Activated CD4-positive, alpha-beta T cell treated with anti-CD3 and anti-CD28 coated beads for 48 hours (primary cell): ENCODE results near the gene RPS14.

Experiments used
- DNase-seq: peaks from one replicate; pipeline ENCODE4 v3.0.0-alpha.2; 2020

The RPS14 gene

DNA sequence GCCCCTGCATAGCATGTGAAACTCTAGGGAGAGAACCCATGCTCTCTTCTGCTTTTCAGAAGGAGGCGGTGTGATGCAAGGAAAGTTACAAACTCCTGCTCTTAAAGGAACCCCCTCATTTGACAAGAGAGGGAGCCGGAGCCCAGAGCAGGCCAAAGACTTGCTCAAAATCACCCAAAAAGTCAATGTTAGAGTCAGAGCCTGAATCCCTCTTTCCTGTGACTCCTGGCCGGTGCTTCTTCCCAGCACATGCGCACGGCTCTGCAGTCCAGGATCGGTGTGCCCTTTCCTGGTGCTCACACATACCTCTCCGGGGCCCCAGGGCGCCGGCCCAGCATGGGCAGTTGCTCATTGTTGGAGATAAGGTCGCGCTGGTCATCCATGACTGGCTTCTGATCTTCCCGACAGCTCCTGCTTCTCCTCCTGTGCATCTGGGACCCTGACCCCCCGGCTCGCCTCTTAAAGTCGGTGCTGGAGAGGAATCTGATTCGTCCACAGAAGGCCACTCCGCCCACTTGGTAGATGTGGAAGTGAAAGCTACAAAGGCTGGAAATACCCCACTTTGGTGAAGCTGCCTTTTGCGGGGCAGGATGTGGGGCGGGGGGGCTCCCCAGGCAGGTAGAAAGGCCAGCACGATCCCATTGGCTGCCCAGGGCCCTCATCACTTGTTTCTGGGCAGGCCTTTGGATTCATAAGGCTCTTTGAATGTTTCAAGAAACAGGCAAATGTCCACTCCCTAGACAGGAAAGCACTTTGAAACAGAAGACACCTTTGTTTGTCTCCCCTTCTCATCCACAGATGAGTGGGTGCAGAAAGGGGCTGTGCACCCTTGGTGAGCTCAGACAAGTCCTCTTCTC is 37.0 kb downstream of the RPS14 start, which contains the start of gene CD74:
TSS of gene CD74 (minus strand) at position 592 of the 857 bp plus-strand sequence. CDS start at position 431, 161 bp downstream.
- DNase-seq: peak; percentile 92

DNA sequence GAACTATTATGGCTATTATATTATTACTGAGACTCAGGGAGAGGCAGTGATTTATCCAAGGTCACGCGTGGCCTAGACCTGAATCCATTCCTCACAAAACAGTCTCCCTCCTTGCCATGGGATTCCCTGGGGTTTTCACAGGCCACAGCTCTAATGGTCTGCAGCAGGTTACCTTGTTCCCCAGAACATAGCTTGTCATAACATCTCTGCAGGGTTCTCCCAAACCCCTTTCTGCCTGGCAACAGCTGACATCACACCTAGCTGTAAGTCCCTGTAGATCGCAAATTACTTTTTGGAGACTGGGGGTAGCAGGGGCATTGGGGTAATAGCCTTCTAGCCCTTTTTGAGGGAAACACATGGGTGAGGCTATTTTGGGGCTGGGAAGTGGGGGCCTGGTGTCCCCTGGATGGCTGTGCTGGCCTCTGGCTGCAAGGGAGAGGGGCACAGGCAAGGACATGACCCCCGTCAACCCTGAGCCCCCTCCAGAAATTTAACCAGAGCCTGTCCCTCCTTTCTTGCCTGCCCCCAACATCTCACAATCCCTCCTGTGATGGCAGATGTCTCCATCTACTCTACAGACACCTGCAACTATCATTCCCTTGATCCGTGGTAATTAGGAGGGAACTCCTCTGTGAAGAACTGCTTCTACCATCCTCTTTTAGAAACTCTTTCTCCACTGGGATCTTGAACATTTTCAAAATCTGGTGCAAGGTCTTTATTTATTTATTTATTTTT is 38.1 kb downstream of the RPS14 start:
- DNase-seq: peak; percentile 78

DNA sequence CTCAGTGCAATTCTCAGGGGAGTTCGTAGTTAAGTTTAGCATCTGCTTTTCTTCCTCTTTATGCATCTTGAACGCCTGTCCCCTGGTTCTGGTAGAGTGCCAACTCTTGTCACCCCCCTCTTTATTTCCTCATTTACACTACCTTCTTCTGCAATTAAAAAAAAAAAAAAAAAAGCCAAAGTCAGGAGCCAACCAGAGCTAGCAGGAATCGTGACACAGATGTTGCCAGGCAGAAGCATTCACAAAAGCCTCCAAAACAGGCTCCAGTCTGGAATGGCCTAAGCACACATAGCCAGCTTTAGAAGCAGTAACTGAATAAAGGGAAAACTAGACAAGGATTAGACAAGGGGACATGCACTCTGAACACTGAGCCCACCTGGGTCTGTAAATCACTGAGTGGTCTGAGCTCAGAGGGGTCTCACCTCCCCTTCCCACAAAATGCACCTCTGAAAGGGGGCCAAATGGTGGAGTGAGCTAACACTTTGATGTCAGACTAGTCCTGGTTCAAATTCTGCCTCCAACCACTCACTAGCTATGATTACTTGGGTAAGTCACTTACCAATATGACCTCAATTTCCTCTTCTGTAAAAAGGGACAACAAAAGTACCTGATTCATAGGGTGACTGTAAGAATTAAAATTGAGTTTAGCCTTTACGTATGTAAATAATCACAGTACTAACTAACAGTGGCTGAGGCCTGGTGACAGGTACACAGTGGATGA is 38.9 kb downstream of the RPS14 start:
- DNase-seq: peak; percentile 52

DNA sequence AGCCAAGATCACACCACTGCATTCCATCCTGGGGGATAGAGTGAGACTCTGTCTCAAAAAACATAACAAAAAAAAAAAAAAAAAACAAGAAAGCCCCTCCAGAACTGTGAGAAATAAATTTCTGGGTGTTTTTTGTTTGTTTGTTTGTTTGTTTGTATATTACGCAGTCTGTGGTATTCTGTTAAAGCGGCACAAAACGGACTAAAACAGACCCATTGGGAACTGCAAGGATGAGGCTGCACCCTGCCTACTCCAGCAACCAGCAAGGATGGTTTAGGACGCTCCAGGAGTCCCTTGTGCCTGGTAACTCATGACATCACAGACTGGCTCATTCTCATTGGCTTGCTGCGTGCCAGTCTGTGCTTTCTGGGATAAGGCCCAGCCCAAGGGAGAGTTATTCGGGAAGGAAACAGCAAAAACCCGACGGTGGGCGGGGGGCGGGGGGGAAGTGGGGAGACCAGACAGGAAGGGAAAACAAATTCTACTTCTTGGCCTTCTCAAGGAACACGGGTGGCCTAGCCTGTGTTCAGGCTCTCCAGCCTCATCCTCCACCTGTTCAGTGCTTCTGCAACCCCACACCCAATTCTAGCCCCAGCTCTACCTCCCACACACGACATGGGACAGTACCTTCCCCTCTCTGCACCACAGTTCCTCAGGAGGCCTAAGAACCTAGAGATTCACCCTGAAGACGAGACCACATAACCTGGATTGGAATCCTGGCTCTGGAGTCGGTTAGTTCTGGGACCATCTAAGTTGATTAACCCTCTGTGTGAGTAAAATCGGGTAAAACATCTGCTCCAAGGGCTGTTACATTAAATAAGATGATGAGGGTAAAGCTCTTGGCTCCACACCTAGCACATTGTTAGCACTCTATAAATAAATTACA is 39.7 kb downstream of the RPS14 start:
- DNase-seq: peak; percentile 62

DNA sequence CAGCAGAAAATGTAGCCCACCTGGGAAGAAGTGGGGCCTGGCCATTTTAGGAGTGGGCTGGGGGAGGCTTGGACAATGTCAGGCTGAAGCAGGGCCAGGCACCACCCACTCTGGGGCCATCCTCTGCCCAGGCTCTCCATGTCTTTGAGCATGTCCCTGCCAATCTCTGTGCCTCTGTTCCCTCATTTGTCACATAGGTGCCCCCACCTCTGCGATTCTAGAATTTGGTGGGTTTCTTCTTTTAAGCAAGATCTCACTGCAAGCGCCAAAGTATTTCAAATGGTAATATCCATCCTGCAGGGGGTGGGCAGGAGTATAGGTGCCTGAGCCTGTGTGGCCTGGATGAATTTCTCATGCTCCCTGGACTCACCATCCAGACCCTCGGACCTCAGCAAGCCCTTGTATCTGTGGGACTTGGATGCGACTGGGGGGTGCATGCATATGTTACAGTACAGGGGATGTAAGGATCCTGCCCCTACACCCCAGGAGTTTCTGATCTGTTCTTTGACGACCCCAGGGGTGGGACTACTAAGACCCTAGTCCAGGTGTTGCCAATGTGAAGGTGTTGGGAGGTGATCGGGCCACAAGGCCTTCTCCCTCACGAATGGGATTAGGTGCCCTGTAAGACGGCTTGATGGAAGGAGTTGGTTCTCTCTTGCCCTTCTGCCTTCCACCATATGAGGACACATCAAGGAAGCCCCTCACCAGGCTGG is 41.2 kb downstream of the RPS14 start:
- DNase-seq: no peak

DNA sequence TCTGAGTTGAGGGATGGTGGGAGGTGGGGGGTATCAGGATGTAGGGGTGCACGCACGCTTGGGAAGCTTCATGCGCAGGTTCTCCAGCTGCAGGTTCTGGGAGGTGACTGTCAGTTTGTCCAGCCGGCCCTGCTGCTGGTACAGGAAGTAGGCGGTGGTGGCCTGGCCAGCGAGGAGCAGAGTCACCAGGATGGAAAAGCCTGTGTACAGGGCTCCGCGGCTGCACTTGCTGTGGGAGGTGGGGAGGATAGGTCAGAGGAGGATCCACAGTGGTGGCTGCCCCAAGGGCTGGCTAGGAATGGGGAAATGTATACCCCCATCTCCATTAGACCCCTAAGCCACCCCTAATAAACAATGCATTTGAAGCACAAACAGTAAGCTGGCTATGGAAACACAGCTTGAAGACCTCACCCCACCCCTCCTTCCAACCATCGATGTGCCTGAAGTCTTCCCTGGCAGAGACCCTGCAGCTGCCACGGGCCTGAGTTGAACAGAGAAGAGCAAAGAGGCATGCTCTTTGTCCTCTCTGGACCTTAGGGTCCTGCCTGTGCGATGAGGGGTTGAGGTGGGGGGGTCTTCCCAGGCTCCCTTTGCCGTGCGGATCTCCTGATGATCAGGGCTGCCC is 42.3 kb downstream of the RPS14 start:
- no peak for DNase-seq

DNA sequence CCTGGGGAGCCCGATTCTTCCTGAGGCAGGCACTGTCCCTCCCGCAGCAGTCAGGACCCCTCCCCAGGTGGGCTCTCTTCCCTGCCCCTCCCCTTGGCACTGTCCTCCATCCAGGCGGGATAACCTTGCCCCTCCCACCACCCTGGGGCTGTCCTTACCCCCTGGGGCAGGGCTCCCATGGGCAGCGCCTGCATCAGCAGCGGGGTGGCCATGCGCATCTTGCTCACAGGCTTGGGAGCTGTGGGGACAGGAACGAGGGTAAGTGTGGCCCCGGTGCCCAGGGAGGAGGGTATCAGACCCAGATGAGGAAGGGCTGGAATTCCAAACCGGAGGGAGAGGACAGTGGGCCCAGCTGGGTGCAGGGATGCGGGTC is 42.8 kb downstream of the RPS14 start:
- no peak for DNase-seq

DNA sequence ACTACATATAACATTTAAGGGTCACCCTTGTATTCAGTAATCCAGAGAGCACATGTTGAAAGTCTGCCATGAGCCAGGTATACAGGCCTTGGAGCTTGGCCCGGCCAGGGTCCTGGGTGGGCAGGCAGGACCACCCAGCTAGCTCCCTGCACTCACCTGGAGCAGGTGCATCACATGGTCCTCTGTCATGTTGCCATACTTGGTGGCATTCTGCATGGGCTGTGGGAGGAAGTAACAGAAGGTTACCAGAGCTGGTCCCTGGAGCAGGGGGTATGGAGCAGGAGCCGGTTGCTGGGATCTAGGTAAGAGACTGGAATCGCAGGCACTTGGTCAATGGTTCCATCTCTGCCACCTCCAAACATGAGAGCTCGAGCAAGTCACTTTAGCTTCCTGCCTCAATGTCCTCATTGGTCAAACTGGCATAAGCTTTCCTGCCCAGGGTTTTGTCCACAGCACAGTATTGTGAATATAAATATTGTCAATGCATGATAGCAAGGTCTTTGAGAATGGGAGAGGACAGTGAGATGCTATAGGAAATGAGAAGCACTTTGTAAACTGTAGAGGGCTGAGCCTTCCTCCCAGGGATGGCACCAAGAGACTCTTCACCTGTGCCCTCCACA is 43.3 kb downstream of the RPS14 start:
- DNase-seq: no peak

DNA sequence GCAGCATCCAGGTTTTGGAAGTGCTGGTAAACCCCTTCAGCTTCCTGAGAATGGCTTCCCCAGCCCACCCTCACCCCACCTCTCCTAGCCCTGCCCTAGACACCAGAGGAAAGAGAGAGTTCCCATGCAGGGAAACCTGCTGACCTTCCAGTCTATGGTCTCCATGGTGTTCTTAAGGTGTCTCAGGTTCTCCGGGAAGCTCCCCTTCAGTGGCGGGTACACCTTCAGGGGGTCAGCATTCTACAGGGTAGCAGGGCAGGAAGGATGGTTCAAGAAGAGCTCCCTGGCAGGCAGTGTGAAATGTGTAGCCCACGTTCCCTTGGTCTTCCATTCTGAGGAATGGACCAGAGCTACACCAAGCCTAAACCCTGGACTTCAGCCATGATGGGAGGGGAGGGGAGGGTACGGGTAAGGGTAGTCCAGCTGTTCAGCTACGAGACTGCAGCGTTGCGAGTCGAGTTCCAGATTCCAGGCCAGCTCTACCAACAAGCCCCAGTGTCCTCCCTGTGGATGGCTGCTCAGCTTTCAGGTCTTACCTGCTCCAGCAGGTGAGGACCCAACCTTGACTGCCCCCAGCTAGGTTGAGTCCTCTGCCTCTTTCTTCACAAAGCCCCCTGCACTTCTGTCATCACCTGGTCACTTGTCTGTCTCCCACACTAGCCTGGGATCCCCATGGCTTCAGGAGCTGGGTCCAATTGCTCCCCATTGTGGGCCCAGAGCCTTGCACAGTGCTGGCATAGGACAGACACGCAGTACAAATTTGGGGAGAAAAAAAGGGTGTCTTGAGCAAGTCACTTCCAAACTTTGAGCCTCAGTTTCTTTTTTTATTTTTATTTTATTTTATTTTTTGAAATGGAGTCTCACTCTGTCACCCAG is 44.4 kb downstream of the RPS14 start:
- DNase-seq: no peak

DNA sequence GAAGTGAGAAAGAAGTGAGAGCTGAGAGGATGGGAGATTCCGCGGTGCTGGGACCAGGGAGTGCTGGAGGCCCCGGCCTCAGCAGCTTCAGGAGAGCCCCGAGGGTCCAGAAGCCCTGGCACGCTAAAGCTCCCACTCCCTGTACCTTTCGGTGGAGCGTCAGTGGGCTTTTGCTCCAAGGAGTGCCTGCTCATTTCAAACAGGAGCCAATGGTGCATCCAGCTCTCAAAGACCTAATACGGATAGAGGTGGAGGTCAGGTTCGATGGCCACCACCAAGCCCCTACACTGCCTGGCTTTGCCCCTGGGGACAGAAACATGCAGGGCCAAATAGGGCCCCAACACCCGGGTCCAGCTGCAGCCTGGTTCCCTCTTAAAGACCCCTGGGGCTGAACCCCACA is 45.0 kb downstream of the RPS14 start:
- DNase-seq: no peak

DNA sequence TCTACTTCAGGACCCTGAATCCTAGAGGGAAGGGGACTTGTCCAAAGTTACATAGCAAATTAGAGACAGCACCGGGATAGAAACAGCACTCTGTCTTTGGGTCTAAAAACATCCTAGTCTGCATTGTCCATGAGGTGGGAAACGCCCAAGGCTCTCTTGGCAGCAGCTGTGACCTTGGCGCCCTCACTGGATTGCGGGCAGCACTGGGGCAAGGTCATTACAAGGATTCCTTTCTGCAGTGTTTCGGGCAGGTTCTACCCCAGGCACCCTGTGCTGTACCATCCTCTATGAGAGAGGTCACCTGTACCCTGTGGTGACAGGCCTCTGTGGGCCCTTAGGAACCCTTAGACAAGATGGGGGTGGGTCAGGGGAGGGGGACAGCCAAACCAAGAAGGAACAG is 45.4 kb downstream of the RPS14 start:
- DNase-seq: no peak

DNA sequence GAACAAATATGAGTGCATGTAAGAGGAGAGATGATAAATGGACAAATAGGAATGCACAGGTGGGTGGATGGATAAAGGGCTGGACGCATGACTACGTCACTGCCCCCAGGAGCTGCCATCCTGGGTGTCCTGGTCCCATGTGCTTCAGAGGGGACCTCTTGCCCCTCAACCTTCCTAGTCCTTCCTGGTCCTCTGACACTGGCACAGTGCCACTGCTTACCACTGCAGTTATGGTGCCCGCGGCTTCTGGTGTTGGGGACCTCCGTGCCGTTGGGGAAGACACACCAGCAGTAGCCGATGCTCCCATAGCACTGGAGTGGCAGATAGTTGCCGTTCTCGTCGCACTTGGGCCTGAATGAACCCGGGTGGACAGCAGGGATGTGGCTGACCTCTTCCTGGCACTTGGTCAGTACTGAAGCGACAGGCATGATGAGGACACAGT is 46.6 kb downstream of the RPS14 start:
- DNase-seq: no peak

DNA sequence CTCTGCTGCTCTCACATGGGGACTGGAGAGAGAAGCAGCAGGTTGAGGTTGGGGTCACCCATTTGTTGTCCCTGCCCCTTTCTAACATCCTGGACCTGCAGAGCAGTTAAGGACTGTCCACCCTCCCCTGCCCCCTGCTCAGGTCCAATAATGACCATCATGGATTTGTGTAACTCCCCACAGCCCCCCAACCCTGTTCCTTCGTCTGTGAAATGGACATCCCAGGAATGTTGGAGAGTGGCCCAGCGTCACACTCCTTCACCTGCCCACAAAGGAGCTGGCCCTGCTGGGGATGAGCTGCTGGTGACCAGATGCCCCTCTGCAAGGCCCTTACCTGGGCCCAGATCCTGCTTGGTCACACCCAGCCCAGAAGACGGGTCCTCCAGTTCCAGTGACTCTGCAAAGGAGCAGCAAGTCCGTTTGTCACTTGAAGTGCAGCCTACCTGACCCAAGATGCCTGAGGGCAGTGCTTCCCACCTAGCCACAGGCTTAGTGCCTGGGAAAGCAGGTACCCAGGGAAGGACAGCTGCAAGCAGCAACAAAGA is 47.2 kb downstream of the RPS14 start:
- no peak for DNase-seq

DNA sequence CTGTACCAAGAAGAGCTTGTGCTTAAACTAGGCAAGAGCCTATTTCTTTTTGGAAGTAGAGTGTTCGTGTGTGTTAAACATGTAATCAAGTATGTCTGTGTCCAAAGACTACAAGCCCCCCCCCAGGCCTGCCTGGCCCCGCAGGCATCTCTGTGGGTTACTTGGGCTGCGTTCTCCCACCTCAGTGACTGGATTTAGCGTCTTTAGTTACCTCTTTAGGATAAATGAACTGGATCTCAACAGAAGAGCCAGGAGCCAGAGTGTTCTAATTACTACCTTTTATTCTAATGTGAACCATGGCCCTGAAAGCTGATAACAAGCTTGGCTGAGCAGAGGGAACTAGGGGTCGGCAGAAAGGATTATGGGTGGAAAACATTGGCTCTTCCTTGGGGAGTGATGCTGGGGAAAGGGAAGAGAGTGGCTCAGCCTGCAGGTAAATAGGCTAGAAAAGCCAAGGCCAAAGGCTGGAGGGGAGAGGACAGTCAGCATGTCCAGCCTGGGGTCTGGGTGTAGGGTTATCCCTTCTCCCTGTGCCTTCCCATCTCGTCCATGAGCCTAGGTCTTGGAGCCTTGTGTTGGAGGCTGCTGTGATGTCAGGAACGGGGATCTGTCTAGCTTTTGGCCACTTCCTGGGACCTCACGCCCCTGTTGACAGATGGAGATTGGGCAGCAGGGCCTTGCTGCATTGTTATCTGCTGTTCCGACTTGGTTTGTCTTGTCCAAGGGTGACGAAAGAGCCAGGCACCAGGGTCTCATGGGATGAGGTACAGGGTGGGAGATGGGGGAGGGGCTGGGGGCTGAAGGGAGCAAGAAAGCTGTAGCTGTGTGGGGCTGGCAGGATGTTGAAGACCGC is 47.9 kb downstream of the RPS14 start:
- no peak for DNase-seq

DNA sequence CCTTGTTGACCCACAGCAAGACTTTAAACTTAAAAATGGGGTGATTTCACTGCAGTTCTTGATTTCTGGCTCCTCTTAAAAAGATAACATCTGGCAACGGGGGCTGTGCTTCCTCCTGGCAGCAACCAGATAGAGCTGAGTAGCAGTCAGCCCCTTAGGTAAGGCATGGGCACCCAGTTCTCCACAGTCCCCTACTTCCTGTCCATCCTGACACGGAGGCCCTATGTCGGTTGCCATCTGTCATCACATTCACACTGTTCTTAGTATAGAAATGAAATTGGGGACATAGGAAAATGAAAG is 48.5 kb downstream of the RPS14 start:
- no peak for DNase-seq

DNA sequence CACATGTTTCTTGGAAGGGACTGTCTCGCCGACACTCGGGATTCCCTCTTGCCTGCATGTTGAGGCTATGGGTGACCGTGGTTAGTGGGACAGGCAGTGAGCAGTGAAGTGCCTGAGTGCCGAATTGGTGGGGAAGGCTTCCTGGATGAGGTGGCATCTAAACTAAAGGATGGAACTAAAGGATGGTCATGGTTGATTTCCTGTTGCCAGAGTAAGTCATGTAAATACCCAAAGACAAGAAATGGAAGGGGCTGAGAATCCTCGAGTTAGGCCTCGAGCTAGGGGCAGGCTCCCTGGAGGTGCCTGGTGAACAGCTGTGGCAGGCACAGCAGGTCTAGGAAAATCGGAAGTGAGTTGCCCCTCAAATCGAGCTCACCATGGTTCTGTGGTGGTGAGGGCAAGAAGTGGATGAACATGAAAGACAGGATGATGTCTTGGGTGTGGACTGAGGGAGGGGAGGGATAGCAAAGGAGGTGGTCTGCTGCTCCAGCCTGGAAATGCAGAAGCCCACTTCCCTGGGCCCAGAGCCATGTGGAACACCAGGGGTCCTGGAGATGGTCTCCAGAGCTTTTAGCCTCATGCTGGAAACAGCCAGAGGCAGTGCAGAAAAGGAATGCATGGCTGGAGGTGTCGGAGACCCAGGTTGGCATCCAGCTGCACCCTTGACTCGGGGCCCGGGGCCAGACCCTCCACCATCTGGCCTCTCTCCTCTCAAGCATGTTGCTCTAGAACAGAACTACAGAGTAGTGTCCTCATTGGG is 49.0 kb downstream of the RPS14 start:
- DNase-seq: no peak

DNA sequence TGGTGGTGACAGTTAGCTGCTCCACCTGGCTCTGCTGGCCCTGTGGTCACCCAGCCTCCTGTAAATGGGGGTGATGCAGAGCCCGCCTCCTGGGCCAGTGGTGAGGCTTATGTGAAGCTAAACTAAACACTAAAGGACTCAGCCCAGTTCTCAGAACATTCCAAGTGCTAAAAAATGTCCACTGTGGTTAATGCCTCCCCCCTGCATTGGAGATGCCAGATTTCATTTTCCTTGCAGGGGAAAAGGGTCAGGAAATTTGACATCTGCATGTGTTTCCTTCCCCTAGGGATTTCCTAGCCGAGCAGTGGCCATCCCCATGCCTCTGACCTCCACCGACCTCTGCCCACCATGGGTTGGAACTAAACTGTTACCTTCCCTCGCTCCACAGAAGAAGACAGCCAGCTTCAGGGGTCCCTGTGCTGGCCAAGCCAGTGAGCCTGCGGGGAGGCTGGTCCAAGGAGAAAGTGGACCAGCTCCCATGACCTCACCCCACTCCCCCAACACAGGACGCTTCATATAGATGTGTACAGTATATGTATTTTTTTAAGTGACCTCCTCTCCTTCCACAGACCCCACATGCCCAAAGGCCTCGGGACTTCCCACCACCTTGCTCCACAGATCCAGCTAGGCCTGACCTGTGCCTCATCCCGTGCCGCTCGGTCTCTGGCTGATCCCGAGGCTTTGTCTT is 49.9 kb downstream of the RPS14 start:
- DNase-seq: no peak
